HG03135 (cell line): ENCODE measurements around the gene TMEM220.
"Not testable (repeated sequence)": the region's sequence is repeated elsewhere in the genome, so short reads cannot be mapped to it uniquely, and the experiment has no call there.

Experiments
- ATAC-seq: cut with Tn5 transposase; IDR thresholded peaks from one replicate; pipeline ENCODE4 v1.9.1; 2021; ENCODE audit warnings: mild to moderate bottlenecking, moderate library complexity; ENCODE audit not compliant: unreplicated experiment

TMEM220 gene

GRCh38 chr17:10731408-10731879 lies 1.6 kb upstream of the TMEM220 start:
- no peak for ATAC-seq

GRCh38 chr17:10730247-10730646 lies 424 bp upstream of the TMEM220 start:
- ATAC-seq, result not testable (repeated sequence)

GRCh38 chr17:10728331-10728892 lies 1.4 kb downstream of the TMEM220 start:
- ATAC-seq, result no peak

- no peak for ATAC-seq
Observed at GRCh38 chr17:10727192-10727591, 2.6 kb downstream of the TMEM220 start.

- no peak for ATAC-seq
Observed at GRCh38 chr17:10726196-10726595, 3.6 kb downstream of the TMEM220 start.

- no peak for ATAC-seq
Observed at GRCh38 chr17:10725262-10725661, 4.6 kb downstream of the TMEM220 start.

GRCh38 chr17:10724546-10725195 lies 5.2 kb downstream of the TMEM220 start:
- ATAC-seq, result no peak

GRCh38 chr17:10718547-10718946 lies 11.3 kb downstream of the TMEM220 start:
- ATAC-seq, result no peak

- no peak for ATAC-seq
Observed at GRCh38 chr17:10716218-10716617, 13.6 kb downstream of the TMEM220 start.

- no peak for ATAC-seq
Observed at GRCh38 chr17:10713318-10713717, 16.5 kb downstream of the TMEM220 start.

GRCh38 chr17:10705727-10706126 lies 24.1 kb downstream of the TMEM220 start:
- ATAC-seq, result no peak

- ATAC-seq, result no peak
Observed at GRCh38 chr17:10702574-10702973, 27.2 kb downstream of the TMEM220 start.

- no peak for ATAC-seq
Observed at GRCh38 chr17:10699856-10700255, 30.0 kb downstream of the TMEM220 start.

GRCh38 chr17:10698096-10698818 lies 31.6 kb downstream of the TMEM220 start:
- ATAC-seq, result no peak

- peak; percentile 92 for ATAC-seq
Observed at GRCh38 chr17:10697092-10698081, 32.4 kb downstream of the TMEM220 start, which contains the start of the genes ADPRM and SCO1. TSS of gene ADPRM (plus strand) at chr17:10697594. CDS start at chr17:10704927, 7,333 bp downstream. TSS of gene SCO1 (minus strand) at chr17:10697533. CDS start at chr17:10697507, 26 bp downstream.

- ATAC-seq, result not testable (repeated sequence)
Observed at GRCh38 chr17:10695875-10696407, 33.9 kb downstream of the TMEM220 start.

GRCh38 chr17:10687499-10687898 lies 42.3 kb downstream of the TMEM220 start:
- no peak for ATAC-seq

- ATAC-seq, result no peak
Observed at GRCh38 chr17:10683853-10684252, 46.0 kb downstream of the TMEM220 start.

GRCh38 chr17:10681866-10682446 lies 47.9 kb downstream of the TMEM220 start:
- no peak for ATAC-seq

GRCh38 chr17:10674704-10675103 lies 55.1 kb downstream of the TMEM220 start:
- no peak for ATAC-seq
